Muscle layer of duodenum (tissue), 2 donors: ENCODE results near the gene ITPRIPL1.

Experiments used
- H3K27ac ChIP-seq: one replicate; pipeline ENCODE4 v1.7.0; 2013; ENCODE audit warnings: mild to moderate bottlenecking, low read length
- H3K27me3 ChIP-seq: one replicate; pipeline ENCODE4 v1.7.0; 2013; ENCODE audit warnings: low read depth, mild to moderate bottlenecking, control low read depth, low read length
- H3K36me3 ChIP-seq, 2 donors: one replicate each; pipeline ENCODE4 v1.7.0; 2013; ENCODE audit warnings: low read length in 2 of 2, control low read depth in 1 of 2, mild to moderate bottlenecking in 1 of 2; ENCODE audit not compliant: insufficient read depth in 2 of 2, control insufficient read depth in 1 of 2
- H3K4me1 ChIP-seq, 2 donors: one replicate each; pipeline ENCODE4 v1.7.0; 2013; ENCODE audit warnings: low read length in 2 of 2, mild to moderate bottlenecking in 2 of 2, control low read depth in 1 of 2, moderate library complexity in 1 of 2; ENCODE audit not compliant: insufficient read depth in 2 of 2, control insufficient read depth in 1 of 2
- H3K4me3 ChIP-seq, 2 donors: one replicate each; pipeline ENCODE4 v1.7.0; 2013; ENCODE audit warnings: low read length in 2 of 2, low read depth in 1 of 2, mild to moderate bottlenecking in 1 of 2
- H3K9me3 ChIP-seq, 2 donors: one replicate each; pipeline ENCODE4 v1.7.0; 2013; ENCODE audit warnings: low read length in 2 of 2, control low read depth in 1 of 2, mild to moderate bottlenecking in 1 of 2; ENCODE audit not compliant: control insufficient read depth in 1 of 2
- donor health status: healthy.

ITPRIPL1 gene

DNA sequence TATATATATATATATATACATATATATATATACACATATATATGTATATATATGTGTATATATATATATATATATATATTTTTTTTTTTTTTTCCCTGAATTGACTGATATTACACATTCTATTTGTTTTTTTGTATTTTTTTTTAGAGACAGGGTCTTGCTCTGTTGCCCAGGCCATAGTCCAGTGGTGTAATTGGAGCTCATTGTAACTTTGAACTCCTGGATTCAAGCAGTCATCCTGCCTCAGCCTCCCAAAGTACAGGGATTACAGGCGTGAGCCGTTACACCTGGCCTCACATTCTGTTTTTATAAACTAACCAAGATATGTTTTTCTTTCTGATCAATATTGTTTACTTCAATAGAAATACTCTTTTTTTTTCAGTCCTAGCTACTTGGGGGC is 36.6 kb downstream of the ITPRIPL1 start:
- Histone ChIP-seq H3K4me3 (no peak overlapping the region), H3K36me3 (peaks cover 0 to 3% of the 10 kb centered on the region in 2 donors)

DNA sequence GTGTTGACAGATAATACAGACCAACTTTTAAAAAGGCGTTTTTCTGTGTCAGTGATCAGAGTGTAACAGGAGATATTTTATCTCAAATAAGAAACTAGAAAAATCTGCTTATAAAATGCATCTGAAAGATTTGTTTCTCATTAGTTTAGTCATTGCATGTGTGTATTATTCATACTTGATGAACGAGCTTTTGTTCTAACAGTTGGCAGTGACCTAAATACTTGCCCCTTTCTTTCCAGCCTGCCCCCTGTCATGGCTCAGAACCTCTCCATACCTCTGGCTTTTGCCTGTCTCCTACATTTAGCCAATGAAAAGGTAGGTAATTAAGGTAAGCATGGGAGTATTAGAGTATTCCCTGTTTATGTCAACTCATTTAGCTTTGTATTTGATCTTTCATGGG is 44.1 kb downstream of the ITPRIPL1 start:
- H3K36me3 ChIP-seq: peaks cover 0 to 3% of the 10 kb centered on the region in 2 donors

More for the DNA sequence above, 36.6 kb downstream of the ITPRIPL1 start:
- H3K9me3 ChIP-seq: no peaks in the 10 kb centered on the region
- no peak overlapping the region for H3K27ac ChIP-seq
- no peaks in the 10 kb centered on the region for H3K4me1 ChIP-seq
- no peaks in the 10 kb centered on the region for H3K27me3 ChIP-seq

GRCh38 chr2:96374211-96374951 is 49.3 kb downstream of the ITPRIPL1 start:
- Histone ChIP-seq H3K36me3 (no peaks in the 10 kb centered on the region), H3K27me3 (no peaks in the 10 kb centered on the region), H3K27ac (no peak overlapping the region), H3K4me1 (no peaks in the 10 kb centered on the region), H3K9me3 (peaks cover 0 to 8% of the 10 kb centered on the region in 2 donors), H3K4me3 (no peak overlapping the region)

More for the DNA sequence above, 44.1 kb downstream of the ITPRIPL1 start:
- H3K27ac ChIP-seq: no peak overlapping the region
- H3K9me3 ChIP-seq: no peaks in the 10 kb centered on the region
- H3K4me3 ChIP-seq: no peak overlapping the region
- H3K4me1 ChIP-seq: no peaks in the 10 kb centered on the region
- H3K27me3 ChIP-seq: no peaks in the 10 kb centered on the region
